ENCODE results near the gene WNT10A.

DNA sequence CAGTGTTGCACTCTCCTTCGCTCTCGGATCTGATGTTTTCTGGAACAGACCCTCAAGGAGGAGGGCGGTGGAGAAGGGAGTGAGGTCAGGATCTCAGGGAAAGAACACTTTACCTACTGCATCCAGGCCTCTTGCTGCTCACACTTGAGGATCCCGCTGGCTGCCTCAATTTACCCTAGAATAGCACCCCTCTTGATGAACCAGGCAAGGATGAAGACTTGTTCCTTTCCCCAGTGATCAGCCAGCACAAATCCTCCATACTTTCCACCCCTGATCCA is 14.2 kb downstream of the WNT10A start:
- TF ChIP-seq, protein P1, sequence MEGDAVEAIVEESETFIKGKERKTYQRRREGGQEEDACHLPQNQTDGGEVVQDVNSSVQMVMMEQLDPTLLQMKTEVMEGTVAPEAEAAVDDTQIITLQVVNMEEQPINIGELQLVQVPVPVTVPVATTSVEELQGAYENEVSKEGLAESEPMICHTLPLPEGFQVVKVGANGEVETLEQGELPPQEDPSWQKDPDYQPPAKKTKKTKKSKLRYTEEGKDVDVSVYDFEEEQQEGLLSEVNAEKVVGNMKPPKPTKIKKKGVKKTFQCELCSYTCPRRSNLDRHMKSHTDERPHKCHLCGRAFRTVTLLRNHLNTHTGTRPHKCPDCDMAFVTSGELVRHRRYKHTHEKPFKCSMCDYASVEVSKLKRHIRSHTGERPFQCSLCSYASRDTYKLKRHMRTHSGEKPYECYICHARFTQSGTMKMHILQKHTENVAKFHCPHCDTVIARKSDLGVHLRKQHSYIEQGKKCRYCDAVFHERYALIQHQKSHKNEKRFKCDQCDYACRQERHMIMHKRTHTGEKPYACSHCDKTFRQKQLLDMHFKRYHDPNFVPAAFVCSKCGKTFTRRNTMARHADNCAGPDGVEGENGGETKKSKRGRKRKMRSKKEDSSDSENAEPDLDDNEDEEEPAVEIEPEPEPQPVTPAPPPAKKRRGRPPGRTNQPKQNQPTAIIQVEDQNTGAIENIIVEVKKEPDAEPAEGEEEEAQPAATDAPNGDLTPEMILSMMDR (IDR thresholded peaks at IDR 0.05) = no peak
- TF ChIP-seq POLR2A (IDR thresholded peaks at IDR 0.05) = no peak
